Hypothalamus (tissue), 51 donors: Measurements from ENCODE around the gene SAPCD2.

ENCODE experiments used
- DNase-seq, 51 donors: peaks; one replicate each; lab custom pipeline; 2025; lab: John Stamatoyannopoulos, UW

The SAPCD2 gene

DNA sequence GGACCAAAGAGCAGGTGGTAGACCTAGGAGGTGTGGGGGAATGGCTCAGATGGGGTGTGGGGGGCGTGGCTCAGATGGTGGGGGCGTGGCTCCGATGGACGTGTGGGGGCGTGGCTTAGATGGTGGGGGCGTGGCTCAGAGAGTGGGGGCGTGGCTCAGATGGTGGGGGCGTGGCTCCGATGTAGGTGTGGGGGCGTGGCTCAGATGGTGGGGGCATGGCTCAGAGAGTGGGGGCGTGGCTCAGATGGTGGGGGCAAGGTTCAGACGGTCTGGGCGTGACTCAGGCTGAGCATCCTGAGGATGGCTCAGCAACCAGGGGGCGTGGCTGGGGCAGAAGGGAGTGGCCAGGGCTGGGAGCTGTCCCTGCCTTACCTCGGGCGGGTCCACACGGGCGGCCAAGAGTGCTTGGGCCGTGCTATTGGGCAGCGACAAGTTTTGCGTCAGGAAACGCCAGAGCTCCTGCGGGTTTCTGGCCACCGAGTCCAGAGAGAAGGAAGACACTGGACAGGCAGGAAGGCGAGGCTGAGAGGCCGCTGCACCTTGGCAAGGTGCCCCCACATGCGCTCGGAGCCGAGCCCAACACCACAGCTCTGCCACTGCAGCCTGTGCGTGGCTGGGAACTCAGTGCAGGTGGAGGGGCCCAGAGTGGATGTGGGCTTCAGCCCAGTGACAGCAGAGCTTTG, 48.2 kb downstream of the SAPCD2 start:
- peak in 43 of 51 donors; percentile 15 to 95 (median 80) for DNase-seq

DNA sequence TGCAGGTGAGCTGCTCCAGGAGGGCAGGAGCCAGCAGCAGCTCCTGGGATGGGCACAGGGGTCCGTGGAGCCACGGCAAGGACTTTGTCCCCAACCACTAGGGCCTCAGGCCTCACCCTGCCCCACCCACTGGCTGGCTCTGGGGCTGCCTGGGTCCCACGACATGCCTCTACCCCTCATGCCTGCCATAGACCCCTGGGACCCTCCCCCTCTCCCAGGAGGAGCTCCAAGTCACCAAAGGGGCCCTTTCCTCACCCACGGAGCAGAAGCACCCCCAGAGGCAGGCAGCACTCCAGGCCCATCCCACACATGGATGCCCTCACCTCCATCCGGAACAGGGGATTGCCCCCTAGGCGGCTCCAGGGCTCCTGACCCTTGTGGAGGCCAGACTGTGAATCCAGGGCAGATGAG, 48.8 kb downstream of the SAPCD2 start:
- DNase-seq, result no peak

GRCh38 chr9:137020771-137021567, 49.4 kb downstream of the SAPCD2 start:
- no peak for DNase-seq

GRCh38 chr9:137019891-137020683, 50.3 kb downstream of the SAPCD2 start:
- DNase-seq, result no peak

DNA sequence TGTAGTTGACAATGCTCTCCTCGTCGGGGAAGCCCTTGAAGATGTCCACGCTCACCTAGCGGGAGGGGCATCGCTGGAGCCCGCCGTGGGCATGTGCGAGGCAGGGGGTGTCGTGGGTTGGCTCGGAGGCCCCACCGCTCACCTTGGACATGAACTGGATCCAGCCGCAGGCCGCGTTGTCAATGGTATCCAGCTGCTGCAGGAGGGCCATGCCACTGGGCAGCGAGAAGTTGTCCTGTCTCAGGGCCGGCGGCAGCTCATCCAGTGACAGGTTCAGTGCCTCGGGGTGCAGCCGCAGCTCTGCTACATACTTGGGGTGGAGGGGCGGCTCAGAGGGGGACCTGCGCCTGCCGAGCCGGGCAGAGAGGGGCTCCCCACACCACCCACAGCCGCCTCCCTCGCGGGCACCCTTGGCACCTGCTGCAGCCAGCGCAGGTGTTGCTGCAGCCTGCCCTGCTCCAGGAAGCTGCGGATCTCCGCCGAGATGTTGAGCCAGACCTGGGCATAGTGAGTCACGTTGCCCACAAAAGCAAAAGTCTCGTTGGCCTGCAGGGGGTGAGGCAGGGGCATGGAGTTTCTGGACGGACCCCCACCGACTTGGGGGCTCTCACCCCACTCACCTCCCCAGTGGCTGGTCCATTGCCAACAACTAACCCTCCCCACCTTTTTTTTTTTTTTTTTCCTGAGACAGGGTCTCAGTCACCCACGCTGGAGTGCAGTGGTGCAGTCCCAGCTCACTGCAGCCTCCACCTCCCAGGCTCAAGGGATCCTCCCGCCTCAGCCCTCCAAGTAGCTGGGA, 51.4 kb downstream of the SAPCD2 start:
- no peak for DNase-seq

DNA sequence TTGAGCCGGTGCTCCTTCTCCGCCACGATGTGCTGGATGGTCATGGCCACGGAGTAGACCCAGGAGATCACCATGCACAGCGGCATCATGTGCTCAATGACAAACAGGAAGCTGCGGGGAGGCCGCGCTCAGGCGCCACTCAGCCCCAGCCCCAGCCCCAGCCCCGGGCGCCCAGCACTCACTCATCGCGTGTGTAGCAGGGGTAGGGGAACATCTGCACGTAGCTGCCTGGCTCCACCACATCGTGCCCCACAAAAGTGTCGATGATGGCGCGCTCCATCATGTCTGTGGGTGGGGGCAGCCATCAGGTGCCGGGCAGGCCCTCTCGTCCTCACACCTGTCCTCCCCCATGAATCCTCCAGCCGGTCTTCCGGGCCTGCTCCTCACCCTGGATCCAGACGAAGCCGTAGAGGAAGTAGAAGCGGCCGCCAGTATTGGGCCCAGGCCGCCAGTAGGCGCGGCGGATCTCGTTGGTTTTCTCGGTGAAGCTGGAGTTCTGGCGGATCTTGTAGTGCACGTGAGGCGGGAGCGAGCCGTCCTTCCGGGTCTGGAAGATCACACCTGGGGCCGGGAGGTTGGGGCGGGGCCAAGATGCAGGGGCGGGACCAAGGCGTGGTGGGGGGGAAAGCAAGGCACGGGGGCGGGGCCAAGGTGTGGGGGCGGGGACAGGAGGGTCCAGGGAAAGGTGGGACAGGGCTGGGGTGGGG, 52.4 kb downstream of the SAPCD2 start:
- DNase-seq, result no peak

GRCh38 chr9:137017071-137017470, 53.3 kb downstream of the SAPCD2 start:
- no peak for DNase-seq

- DNase-seq, result no peak
Measured at GRCh38 chr9:137016436-137016835, 53.9 kb downstream of the SAPCD2 start.

DNA sequence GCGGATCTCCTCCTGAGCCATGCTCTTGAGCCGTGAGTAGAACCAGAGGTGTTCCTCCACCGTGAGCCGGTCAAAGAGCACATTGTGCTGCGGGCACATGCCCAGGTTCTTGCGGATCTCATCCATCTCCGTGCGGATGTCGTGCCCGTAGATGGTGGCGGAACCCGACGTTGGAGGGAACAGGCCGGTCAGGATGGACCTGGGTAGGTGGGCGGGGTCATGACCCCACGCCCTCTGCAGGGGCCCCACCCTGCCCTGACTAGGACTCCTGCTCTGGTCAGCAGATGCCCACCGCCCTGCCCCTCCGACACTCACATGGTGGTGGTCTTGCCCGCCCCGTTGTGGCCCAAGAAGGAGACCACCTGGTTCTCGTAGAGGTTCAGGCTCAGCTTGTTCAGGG, 54.4 kb downstream of the SAPCD2 start:
- no peak for DNase-seq

GRCh38 chr9:137015540-137015930, 54.8 kb downstream of the SAPCD2 start:
- DNase-seq, result no peak

GRCh38 chr9:137014776-137015539, 55.4 kb downstream of the SAPCD2 start:
- no peak for DNase-seq

GRCh38 chr9:137014166-137014565, 56.2 kb downstream of the SAPCD2 start:
- no peak for DNase-seq

DNA sequence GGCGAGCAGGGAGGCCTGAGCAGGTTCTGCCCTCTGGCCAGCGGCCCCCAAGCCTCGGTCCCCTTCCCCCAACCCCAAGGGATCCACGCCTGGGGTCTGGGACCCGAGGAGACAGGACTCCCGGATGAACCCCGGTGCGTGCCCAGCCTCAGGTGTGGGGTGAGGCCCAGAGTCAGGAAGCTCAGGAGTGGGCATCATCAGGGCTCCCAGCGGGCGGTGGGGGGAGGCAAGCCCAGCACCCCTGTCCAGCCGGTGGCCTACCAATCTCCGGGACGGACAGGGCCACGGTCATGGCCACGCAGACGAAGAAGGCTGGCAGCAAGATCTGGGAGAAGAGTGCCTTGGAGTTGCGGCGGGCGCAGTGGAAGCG, 56.8 kb downstream of the SAPCD2 start:
- DNase-seq, result no peak

DNA sequence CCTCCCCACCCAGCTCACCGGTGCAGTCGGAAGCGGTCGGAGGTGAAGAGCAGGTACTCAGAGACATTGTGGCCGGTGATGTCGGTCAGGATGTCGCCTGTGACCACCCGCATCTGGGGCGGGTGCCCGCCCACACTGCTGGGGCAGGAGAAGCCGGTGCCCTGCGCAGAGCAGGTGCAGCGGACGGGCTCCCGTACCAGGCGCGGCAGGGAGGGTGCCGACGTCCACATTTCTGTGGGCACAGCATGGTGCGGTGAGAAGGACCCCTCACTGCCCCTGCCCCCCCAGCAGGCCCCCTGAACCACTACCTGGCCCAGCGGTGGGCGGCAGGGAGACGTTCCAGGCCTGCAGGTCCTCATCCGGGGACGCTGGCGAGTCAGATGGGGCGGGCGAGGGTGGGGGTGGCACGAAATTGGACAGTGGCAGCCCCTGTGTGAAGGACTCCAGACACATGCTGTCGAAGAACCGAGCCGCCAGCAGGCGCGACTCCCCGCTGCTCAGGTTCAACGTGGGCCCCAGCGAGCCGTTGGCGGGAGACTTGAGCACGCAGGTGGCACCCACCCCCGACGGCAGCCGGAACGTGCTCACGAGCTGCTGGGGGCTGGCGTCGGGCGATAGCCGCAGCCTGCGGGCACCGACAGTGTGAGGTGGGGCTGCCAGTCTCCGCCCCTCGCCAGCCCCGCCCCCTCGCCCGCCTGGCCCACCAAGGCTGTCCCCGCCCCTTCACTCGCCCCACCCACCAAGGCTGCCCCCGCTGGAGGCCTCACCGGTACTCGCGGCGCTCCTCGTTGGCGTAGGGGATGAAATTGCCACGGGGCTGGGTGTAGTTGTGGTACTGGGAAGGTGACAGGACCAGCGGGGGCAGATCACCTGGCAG, 57.4 kb downstream of the SAPCD2 start:
- peak in 1 of 51 donors; percentile 20 for DNase-seq
